C1 segment of cervical spinal cord (tissue), 14 donors: ENCODE measurements around the gene C19orf33.
"Not testable (repeated sequence)": the region's sequence is repeated elsewhere in the genome, so short reads cannot be mapped to it uniquely, and the experiment has no call there.

Experiments used
- DNase-seq, 14 donors: peaks; one replicate each; lab custom pipeline; 2025; lab: John Stamatoyannopoulos, UW

C19orf33 gene

GRCh38 chr19:38303517-38304351 lies at the start of gene C19orf33:
Gene C19orf33 (plus strand): TSS chr19:38304251. CDS start chr19:38304262, 11 bp downstream.
- no peak for DNase-seq

- DNase-seq: peak in 6 of 14 donors; percentile 19 to 56 (median 43)
Measured at GRCh38 chr19:38255383-38256014, 48.6 kb upstream of the C19orf33 start.

- DNase-seq: not testable (repeated sequence)
Measured at GRCh38 chr19:38261942-38262341, 42.1 kb upstream of the C19orf33 start.

GRCh38 chr19:38262585-38263268 lies 41.3 kb upstream of the C19orf33 start:
- DNase-seq: no peak

- DNase-seq: peak in 4 of 14 donors; percentile 32 to 63 (median 46)
Measured at GRCh38 chr19:38263689-38264485, 40.2 kb upstream of the C19orf33 start.

- DNase-seq: peak in 1 of 14 donors; percentile 39
Measured at GRCh38 chr19:38264486-38265212, 39.4 kb upstream of the C19orf33 start, which contains the start of gene SPINT2. Gene SPINT2 (plus strand): TSS chr19:38264573. CDS start chr19:38264893, 320 bp downstream.

- DNase-seq: peak in 1 of 14 donors; percentile 37
Measured at GRCh38 chr19:38265213-38265861, 38.7 kb upstream of the C19orf33 start.

GRCh38 chr19:38265921-38266429 lies 38.1 kb upstream of the C19orf33 start:
- DNase-seq: no peak

GRCh38 chr19:38266981-38267597 lies 37.0 kb upstream of the C19orf33 start:
- no peak for DNase-seq

- no peak for DNase-seq
Measured at GRCh38 chr19:38267761-38268483, 36.1 kb upstream of the C19orf33 start.

GRCh38 chr19:38268539-38268938 lies 35.5 kb upstream of the C19orf33 start:
- no peak for DNase-seq

- no peak for DNase-seq
Measured at GRCh38 chr19:38270587-38271167, 33.4 kb upstream of the C19orf33 start.

- DNase-seq: no peak
Measured at GRCh38 chr19:38273499-38273898, 30.6 kb upstream of the C19orf33 start.

- peak in 12 of 14 donors; percentile 11 to 59 (median 38) for DNase-seq
Measured at GRCh38 chr19:38274739-38275138, 29.3 kb upstream of the C19orf33 start.

- DNase-seq: no peak
Measured at GRCh38 chr19:38276942-38277517, 27.0 kb upstream of the C19orf33 start.

- DNase-seq: no peak
Measured at GRCh38 chr19:38277549-38277948, 26.5 kb upstream of the C19orf33 start.

GRCh38 chr19:38277969-38278680 lies 25.9 kb upstream of the C19orf33 start:
- no peak for DNase-seq
